ENCODE measurements around the gene BCL7A.

DNA sequence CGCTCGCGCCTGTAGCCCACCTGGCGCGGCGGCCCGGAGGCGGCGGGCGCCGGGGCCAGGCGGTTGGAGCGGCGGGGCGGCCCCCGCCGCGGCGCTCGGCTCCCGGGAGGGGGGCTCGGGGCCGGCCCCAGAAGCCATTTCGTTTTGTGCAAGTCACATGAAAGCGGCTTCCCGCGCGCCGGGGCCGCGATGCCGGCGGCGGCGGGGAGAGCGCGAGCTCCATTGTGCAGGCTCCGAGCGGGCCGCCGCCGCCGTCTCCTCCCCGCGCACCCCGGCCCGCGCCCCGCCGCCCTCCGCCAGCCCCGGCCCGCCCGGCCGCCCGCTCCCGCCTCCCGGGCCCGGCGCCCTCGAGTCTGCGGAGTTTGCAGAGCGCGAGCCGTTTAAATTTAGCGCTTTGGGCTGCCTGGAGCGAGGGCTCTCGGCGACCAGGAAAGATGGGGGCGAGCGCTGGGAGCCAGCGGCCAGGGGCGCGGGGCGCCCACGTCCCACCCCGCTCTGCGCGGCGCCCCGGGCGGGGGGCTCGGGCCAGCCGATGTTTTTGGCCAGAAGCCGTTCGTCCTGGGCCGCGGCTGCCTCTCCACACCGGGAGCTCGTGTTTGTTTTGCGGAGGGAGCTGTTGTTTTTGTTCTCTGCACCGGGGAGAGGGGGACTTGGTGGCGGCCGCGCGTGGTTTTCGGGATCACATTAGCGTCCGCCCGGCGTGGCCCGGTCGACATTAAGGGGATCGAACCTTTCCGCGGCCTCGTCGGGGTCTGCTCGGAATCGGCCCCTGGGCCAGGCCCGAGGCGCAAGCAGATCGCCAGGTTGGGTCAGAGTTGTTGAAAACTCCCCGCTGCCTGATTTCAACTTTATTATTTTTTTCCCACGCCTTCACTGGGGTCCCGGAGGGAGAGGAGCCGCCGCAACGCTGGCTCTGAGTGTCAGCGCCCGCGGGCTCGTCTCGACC, 982 bp downstream of the BCL7A start:
- TF ChIP-seq, protein P1, sequence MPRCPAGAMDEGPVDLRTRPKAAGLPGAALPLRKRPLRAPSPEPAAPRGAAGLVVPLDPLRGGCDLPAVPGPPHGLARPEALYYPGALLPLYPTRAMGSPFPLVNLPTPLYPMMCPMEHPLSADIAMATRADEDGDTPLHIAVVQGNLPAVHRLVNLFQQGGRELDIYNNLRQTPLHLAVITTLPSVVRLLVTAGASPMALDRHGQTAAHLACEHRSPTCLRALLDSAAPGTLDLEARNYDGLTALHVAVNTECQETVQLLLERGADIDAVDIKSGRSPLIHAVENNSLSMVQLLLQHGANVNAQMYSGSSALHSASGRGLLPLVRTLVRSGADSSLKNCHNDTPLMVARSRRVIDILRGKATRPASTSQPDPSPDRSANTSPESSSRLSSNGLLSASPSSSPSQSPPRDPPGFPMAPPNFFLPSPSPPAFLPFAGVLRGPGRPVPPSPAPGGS (IDR thresholded peaks at IDR 0.05): no peak; the same call in 2 of the 3 replicates
- no peak for TF ChIP-seq HDAC2 (IDR thresholded peaks at IDR 0.05)
- no peak for TF ChIP-seq CTCF (IDR thresholded peaks at IDR 0.05)
- TF ChIP-seq EP300 (IDR thresholded peaks at IDR 0.05): no peak
- no peak for TF ChIP-seq RFX5 (IDR thresholded peaks at IDR 0.05)
- TF ChIP-seq RCOR1 (IDR thresholded peaks at IDR 0.05; ENCODE audit: low read depth, low read length): no peak
- 0 out of 2 replicates have a peak, but pooled peaks have one; percentile 13 for TF ChIP-seq POLR2A (IDR thresholded peaks at IDR 0.05; ENCODE audit: low read length)
- no peak for TF ChIP-seq ZFP36 (IDR thresholded peaks at IDR 0.05; ENCODE audit: borderline replicate concordance, partially characterized antibody)
- no peak for TF ChIP-seq ELK1 (IDR thresholded peaks at IDR 0.05; ENCODE audit: low read depth, low read length)
- no peak for TF ChIP-seq REST (IDR thresholded peaks at IDR 0.05)
- no peak for TF ChIP-seq NPAS2 (CRISPR knock-in tag; IDR thresholded peaks at IDR 0.05; ENCODE audit: borderline replicate concordance)
- TF ChIP-seq PBX3 (IDR thresholded peaks at IDR 0.05): no peak

Data from A549 (cell line).